ENCODE data around the gene TCF12. TPM values are rescaled to one million over a fixed set of nuclear protein-coding genes. Genes with fewer than 3 reads are reported as not detected.

TCF12 gene
- total RNA-seq, 4 donors from 2014 or later, result 108 to 177 (median 148) TPM

GRCh38 chr15:57321973-57322601, 403.6 kb downstream of the TCF12 start:
- Histone ChIP-seq H3K36me3 (no peaks in the 10 kb centered on the region), H3K4me1 (peaks cover 0 to 13% (median 8%) of the 10 kb centered on the region in 4 donors), H3K9me3 (no peaks in the 10 kb centered on the region), H3K27ac (replicated peaks in 1 of 4) (no peak overlapping the region), H3K27me3 (no peaks in the 10 kb centered on the region), H3K4me3 (no peak overlapping the region)
- intact Hi-C loops (cut with DNase I), result no loop called here
- TF ChIP-seq POLR2AphosphoS5 (IDR thresholded peaks at IDR 0.05) (no peak), EP300 (IDR thresholded peaks at IDR 0.05) (no peak), CTCF (IDR thresholded peaks at IDR 0.05) (no peak), POLR2A (IDR thresholded peaks at IDR 0.05; ENCODE audit: low read depth) (no peak)
- WGBS, result 76% methylated on average over 13 of the region's 13 CpGs
- no peak for DNase-seq (ENCODE audit: extremely low spot score)

GRCh38 chr15:57322602-57323250, 404.3 kb downstream of the TCF12 start:
- Histone ChIP-seq H3K27me3 (no peaks in the 10 kb centered on the region), H3K27ac (replicated peaks in 1 of 4) (no peak overlapping the region), H3K4me3 (no peak overlapping the region), H3K4me1 (peaks cover 0 to 13% (median 8%) of the 10 kb centered on the region in 4 donors), H3K9me3 (no peaks in the 10 kb centered on the region), H3K36me3 (no peaks in the 10 kb centered on the region)
- WGBS, result 97% methylated on average over 11 of the region's 11 CpGs
- intact Hi-C loops (cut with DNase I), result no loop called here
- TF ChIP-seq CTCF (IDR thresholded peaks at IDR 0.05), result no peak
- TF ChIP-seq EP300 (IDR thresholded peaks at IDR 0.05), result no peak
- TF ChIP-seq POLR2A (IDR thresholded peaks at IDR 0.05; ENCODE audit: low read depth), result no peak
- no peak for TF ChIP-seq POLR2AphosphoS5 (IDR thresholded peaks at IDR 0.05)
- no peak for DNase-seq (ENCODE audit: extremely low spot score)

- intact Hi-C loops (cut with DNase I), result no loop called here
- 88% methylated on average over 12 of the region's 12 CpGs for WGBS
- TF ChIP-seq EP300 (IDR thresholded peaks at IDR 0.05), result no peak
- no peak for TF ChIP-seq POLR2A (IDR thresholded peaks at IDR 0.05; ENCODE audit: low read depth)
- no peak for TF ChIP-seq CTCF (IDR thresholded peaks at IDR 0.05)
- TF ChIP-seq POLR2AphosphoS5 (IDR thresholded peaks at IDR 0.05), result no peak
- no peaks in the 10 kb centered on the region for H3K9me3 ChIP-seq
- H3K27ac ChIP-seq (replicated peaks in 1 of 4), result peak overlapping the region in 1 of 4 donors; percentile 1
- DNase-seq (ENCODE audit: extremely low spot score), result no peak
- no peak overlapping the region for H3K4me3 ChIP-seq
- H3K4me1 ChIP-seq, result peaks cover 0 to 13% (median 8%) of the 10 kb centered on the region in 4 donors
- H3K27me3 ChIP-seq, result no peaks in the 10 kb centered on the region
- no peaks in the 10 kb centered on the region for H3K36me3 ChIP-seq
Measured at GRCh38 chr15:57323299-57323805, 404.9 kb downstream of the TCF12 start.

- no peak for DNase-seq (ENCODE audit: extremely low spot score)
- TF ChIP-seq POLR2AphosphoS5 (IDR thresholded peaks at IDR 0.05), result no peak
- TF ChIP-seq POLR2A (IDR thresholded peaks at IDR 0.05; ENCODE audit: low read depth), result no peak
- whole genome bisulfite sequencing, result 38% methylated on average over 5 of the region's 6 CpGs
Measured at GRCh38 chr15:57323806-57324589, 405.6 kb downstream of the TCF12 start.

GRCh38 chr15:57324590-57324890, 406.1 kb downstream of the TCF12 start:
- H3K4me3 ChIP-seq, result no peak overlapping the region
- no peaks in the 10 kb centered on the region for H3K36me3 ChIP-seq
- TF ChIP-seq EP300 (IDR thresholded peaks at IDR 0.05) (no peak), CTCF (IDR thresholded peaks at IDR 0.05) (no peak), POLR2AphosphoS5 (IDR thresholded peaks at IDR 0.05) (no peak), POLR2A (IDR thresholded peaks at IDR 0.05; ENCODE audit: low read depth) (no peak)
- DNase-seq (ENCODE audit: extremely low spot score), result no peak
- intact Hi-C loops (cut with DNase I), result no loop called here
- H3K9me3 ChIP-seq, result no peaks in the 10 kb centered on the region
- peaks cover 0 to 13% (median 8%) of the 10 kb centered on the region in 4 donors for H3K4me1 ChIP-seq
- no peak overlapping the region for H3K27ac ChIP-seq (replicated peaks in 1 of 4)
- 65% methylated on average over 3 of the region's 3 CpGs for whole genome bisulfite sequencing
- peaks cover 0 to 2% (median 0%) of the 10 kb centered on the region in 4 donors for H3K27me3 ChIP-seq

More at GRCh38 chr15:57323806-57324589, 405.6 kb downstream of the TCF12 start:
- peaks cover 0 to 13% (median 8%) of the 10 kb centered on the region in 4 donors for H3K4me1 ChIP-seq
- H3K27ac ChIP-seq (replicated peaks in 1 of 4), result peak overlapping the region in 1 of 4 donors; percentile 1
- no peak overlapping the region for H3K4me3 ChIP-seq
- no peaks in the 10 kb centered on the region for H3K9me3 ChIP-seq
- intact Hi-C loops (cut with DNase I), result no loop called here
- no peaks in the 10 kb centered on the region for H3K27me3 ChIP-seq
- no peaks in the 10 kb centered on the region for H3K36me3 ChIP-seq

All from esophagus muscularis mucosa (tissue), 4 donors.